Measurements from ENCODE around the gene MYO3B.

DNA sequence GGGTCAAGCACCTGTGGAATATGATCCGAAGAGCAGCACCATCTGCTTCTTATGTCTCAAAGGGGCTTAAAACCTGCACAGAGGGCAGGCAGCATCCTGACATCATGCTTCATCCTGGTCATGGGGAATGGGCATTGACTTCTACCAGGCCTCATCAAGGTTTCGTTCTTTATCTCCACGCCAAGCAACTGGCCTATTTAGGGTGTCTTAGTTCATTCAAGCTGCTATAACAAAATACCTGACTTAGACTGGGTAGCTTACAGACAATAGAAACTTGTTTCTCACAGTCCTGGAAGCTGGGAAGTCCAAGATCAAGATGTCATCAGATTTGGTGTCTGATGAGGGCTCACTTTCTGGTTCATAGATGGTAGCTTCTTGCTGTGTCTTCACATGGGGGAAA is 69.4 kb downstream of the MYO3B start:
- TF ChIP-seq, protein P1, sequence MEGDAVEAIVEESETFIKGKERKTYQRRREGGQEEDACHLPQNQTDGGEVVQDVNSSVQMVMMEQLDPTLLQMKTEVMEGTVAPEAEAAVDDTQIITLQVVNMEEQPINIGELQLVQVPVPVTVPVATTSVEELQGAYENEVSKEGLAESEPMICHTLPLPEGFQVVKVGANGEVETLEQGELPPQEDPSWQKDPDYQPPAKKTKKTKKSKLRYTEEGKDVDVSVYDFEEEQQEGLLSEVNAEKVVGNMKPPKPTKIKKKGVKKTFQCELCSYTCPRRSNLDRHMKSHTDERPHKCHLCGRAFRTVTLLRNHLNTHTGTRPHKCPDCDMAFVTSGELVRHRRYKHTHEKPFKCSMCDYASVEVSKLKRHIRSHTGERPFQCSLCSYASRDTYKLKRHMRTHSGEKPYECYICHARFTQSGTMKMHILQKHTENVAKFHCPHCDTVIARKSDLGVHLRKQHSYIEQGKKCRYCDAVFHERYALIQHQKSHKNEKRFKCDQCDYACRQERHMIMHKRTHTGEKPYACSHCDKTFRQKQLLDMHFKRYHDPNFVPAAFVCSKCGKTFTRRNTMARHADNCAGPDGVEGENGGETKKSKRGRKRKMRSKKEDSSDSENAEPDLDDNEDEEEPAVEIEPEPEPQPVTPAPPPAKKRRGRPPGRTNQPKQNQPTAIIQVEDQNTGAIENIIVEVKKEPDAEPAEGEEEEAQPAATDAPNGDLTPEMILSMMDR (conservative IDR thresholded peaks at IDR 0.05; ENCODE audit: low read length) = no peak
- TF ChIP-seq EZH2phosphoT487 (IDR thresholded peaks at IDR 0.05; ENCODE audit: borderline replicate concordance, low read depth, low read length) = no peak
